Mesothelial cell of epicardium (in vitro differentiated cells): ENCODE data around the gene GRK3. TPM values are rescaled to one million over a fixed set of nuclear protein-coding genes. Genes with fewer than 3 reads are reported as not detected.

Experiments
- DNase-seq, 2 experiments: peaks; one replicate each; pipeline ENCODE4 v3.0.0; 2021; ENCODE audit warnings: low spot score in 2 of 2; ENCODE audit not compliant: unreplicated experiment in 2 of 2
- H3K27ac Mint-ChIP-seq: 2 replicates; pipeline ENCODE4 v1.8.0; 2021; ENCODE audit warnings: mixed read lengths
- H3K27me3 Mint-ChIP-seq: 2 replicates; pipeline ENCODE4 v1.8.0; 2021; ENCODE audit warnings: low read depth, mixed read lengths
- H3K36me3 Mint-ChIP-seq: 2 replicates; pipeline ENCODE4 v1.8.0; 2021; ENCODE audit warnings: mixed read lengths
- H3K4me1 Mint-ChIP-seq: 2 replicates; pipeline ENCODE4 v1.8.0; 2021; ENCODE audit warnings: mixed read lengths
- H3K4me3 Mint-ChIP-seq: 2 replicates; pipeline ENCODE4 v1.8.0; 2021; ENCODE audit warnings: mild to moderate bottlenecking, moderate library complexity, mixed read lengths
- H3K9me3 Mint-ChIP-seq: 2 replicates; pipeline ENCODE4 v1.8.0; 2021; ENCODE audit warnings: mixed read lengths
- total RNA-seq: library from RNA; stranded (reverse); gene quantifications from 3 replicates; pipeline ENCODE4 v1.2.1, GENCODE V29; 2021
- TF ChIP-seq, protein P1 (sequence below): fragments of 200-600 bp; sonication (generic); IDR thresholded peaks from one replicate; pipeline ENCODE4 v1.5.0; 2021; ENCODE audit warnings: antibody characterized with exemption; ENCODE audit not compliant: unreplicated experiment

GRK3 gene
- total RNA-seq, 1 donor from 2014 or later, result 13.8 TPM

DNA sequence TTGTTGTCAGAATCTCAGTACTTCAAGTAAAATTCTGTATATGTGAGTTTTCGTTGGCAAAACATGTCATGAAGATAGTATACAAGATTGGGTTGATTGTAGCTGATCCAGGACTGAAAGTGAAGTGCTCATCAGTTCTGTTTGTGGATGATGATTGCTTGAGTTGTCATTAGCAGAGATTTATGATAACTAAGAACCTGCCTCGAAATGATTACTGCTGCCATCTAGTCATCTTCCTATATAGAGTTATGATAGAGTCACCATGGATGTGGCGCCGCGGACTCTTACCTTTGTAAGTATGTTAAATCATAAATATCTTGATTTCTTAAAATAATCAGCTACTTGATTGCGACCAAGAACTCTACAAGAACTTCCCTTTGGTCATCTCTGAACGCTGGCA, 149.6 kb downstream of the GRK3 start:
- Mint-ChIP-seq H3K4me3 (no peak overlapping the region), H3K27me3 (no peaks in the 10 kb centered on the region), H3K4me1 (peaks cover 8% of the 10 kb centered on the region)

GRCh38 chr22:25714739-25715138, 150.3 kb downstream of the GRK3 start:
- H3K4me3 Mint-ChIP-seq, result no peak overlapping the region
- TF ChIP-seq, protein P1, sequence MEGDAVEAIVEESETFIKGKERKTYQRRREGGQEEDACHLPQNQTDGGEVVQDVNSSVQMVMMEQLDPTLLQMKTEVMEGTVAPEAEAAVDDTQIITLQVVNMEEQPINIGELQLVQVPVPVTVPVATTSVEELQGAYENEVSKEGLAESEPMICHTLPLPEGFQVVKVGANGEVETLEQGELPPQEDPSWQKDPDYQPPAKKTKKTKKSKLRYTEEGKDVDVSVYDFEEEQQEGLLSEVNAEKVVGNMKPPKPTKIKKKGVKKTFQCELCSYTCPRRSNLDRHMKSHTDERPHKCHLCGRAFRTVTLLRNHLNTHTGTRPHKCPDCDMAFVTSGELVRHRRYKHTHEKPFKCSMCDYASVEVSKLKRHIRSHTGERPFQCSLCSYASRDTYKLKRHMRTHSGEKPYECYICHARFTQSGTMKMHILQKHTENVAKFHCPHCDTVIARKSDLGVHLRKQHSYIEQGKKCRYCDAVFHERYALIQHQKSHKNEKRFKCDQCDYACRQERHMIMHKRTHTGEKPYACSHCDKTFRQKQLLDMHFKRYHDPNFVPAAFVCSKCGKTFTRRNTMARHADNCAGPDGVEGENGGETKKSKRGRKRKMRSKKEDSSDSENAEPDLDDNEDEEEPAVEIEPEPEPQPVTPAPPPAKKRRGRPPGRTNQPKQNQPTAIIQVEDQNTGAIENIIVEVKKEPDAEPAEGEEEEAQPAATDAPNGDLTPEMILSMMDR, result no peak
- H3K27ac Mint-ChIP-seq, result no peak overlapping the region
- peaks cover 8% of the 10 kb centered on the region for H3K4me1 Mint-ChIP-seq
- peaks cover 6% of the 10 kb centered on the region for H3K36me3 Mint-ChIP-seq
- no peak for DNase-seq
- no peaks in the 10 kb centered on the region for H3K9me3 Mint-ChIP-seq
- H3K27me3 Mint-ChIP-seq, result no peaks in the 10 kb centered on the region

More for the DNA sequence above, 149.6 kb downstream of the GRK3 start:
- DNase-seq, result no peak
- Mint-ChIP-seq H3K9me3 (no peaks in the 10 kb centered on the region), H3K27ac (no peak overlapping the region), H3K36me3 (peaks cover 7% of the 10 kb centered on the region)
- TF ChIP-seq, protein P1, result no peak

- TF ChIP-seq, protein P1, result no peak
- Mint-ChIP-seq H3K4me3 (no peak overlapping the region), H3K27me3 (no peaks in the 10 kb centered on the region), H3K36me3 (peaks cover 3% of the 10 kb centered on the region), H3K27ac (no peak overlapping the region), H3K4me1 (peaks cover 6% of the 10 kb centered on the region), H3K9me3 (no peaks in the 10 kb centered on the region)
- no peak for DNase-seq
These were observed 152.2 kb downstream of the GRK3 start for GRCh38 chr22:25716637-25717036.

- Mint-ChIP-seq H3K4me1 (peaks cover 4% of the 10 kb centered on the region), H3K27me3 (no peaks in the 10 kb centered on the region)
- no peak for DNase-seq
These were observed 153.8 kb downstream of the GRK3 start for GRCh38 chr22:25718135-25718840.

DNA sequence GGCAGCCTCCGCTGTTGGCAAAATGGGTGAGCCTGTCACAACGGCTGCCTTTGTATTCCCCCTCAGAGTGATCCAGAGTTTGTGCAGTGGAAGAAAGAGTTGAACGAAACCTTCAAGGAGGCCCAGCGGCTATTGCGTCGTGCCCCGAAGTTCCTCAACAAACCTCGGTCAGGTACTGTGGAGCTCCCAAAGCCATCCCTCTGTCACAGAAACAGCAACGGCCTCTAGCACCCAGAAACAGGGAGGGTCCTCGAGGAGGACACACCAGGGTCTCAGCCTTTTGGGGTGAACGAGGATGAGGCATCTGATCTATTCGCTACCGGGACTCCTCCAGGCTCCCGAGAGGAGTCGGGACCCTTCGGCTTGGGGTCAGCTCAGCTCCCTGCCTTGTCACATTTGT, 157.7 kb downstream of the GRK3 start:
- Mint-ChIP-seq H3K27me3 (no peaks in the 10 kb centered on the region), H3K36me3 (peaks cover 4% of the 10 kb centered on the region), H3K4me1 (peaks cover 10% of the 10 kb centered on the region), H3K4me3 (no peak overlapping the region), H3K27ac (no peak overlapping the region), H3K9me3 (no peaks in the 10 kb centered on the region)
- TF ChIP-seq, protein P1, result no peak
- no peak for DNase-seq

More at GRCh38 chr22:25718135-25718840, 153.8 kb downstream of the GRK3 start:
- H3K36me3 Mint-ChIP-seq, result peaks cover 6% of the 10 kb centered on the region
- H3K27ac Mint-ChIP-seq, result peak overlapping the region; percentile 47
- no peaks in the 10 kb centered on the region for H3K9me3 Mint-ChIP-seq
- no peak overlapping the region for H3K4me3 Mint-ChIP-seq
- TF ChIP-seq, protein P1, result no peak
